ENCODE measurements around the gene GNG2.

DNA sequence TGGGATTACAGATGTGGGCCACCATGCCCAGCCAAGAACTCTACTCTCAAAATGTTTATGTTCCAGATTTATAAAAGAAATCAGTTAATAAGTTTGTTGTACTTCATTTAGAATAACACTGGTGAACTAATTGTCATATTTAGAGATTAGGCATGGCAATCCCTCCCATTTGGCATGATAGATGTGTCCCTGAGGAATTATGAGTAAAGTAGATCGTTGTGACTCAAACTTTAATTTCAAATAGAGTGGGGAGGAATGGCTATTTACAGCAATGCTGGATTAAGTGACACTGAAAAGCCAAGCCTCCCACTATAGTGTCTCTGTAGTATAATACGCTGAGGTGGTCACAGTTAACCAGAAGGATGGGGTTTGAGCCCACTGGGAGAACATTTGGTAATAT is 89.6 kb downstream of the GNG2 start:
- no peak for TF ChIP-seq CTCF (conservative IDR thresholded peaks at IDR 0.05; ENCODE audit: low read length)
- no peak for TF ChIP-seq EZH2phosphoT487 (IDR thresholded peaks at IDR 0.05; ENCODE audit: borderline replicate concordance, low read depth, low read length)

Data from OCI-LY7 (cell line).